Esophagus muscularis mucosa (tissue), 4 donors: ENCODE measurements around the gene SLC7A1. TPM values are rescaled to one million over a fixed set of nuclear protein-coding genes. Genes with fewer than 3 reads are reported as not detected.

ENCODE experiments used
- DNase-seq: peaks from one replicate; pipeline ENCODE4 v3.0.0-alpha.2; 2017; ENCODE audit errors: extremely low spot score
- H3K27ac ChIP-seq, 4 donors: fragments of 200-600 bp; sonication (generic); replicated peaks in 1 of 4; 1 replicate in 3 of 4; 2 replicates in 1 of 4; pipeline ENCODE4 v1.5.1; 2016 to 2019; ENCODE audit warnings: mild to moderate bottlenecking in 1 of 4
- H3K27me3 ChIP-seq, 4 donors: fragments of 200-600 bp; sonication (generic); one replicate each; pipeline versions ENCODE4 v1.5.1 to v1.6.0; 2016 to 2019
- H3K36me3 ChIP-seq, 4 donors: fragments of 200-600 bp; sonication (generic); one replicate each; pipeline ENCODE4 v1.5.1; 2016 to 2019
- H3K4me1 ChIP-seq, 4 donors: fragments of 200-600 bp; sonication (generic); one replicate each; pipeline ENCODE4 v1.5.1; 2016 to 2019
- H3K4me3 ChIP-seq, 4 donors: fragments of 200-600 bp; sonication (generic); 1 replicate in 2 of 4; 2 replicates in 2 of 4; pipeline ENCODE4 v1.5.1; 2016 to 2019; ENCODE audit warnings: mild to moderate bottlenecking in 4 of 4, moderate library complexity in 1 of 4
- H3K9me3 ChIP-seq, 4 donors: fragments of 200-600 bp; sonication (generic); 1 replicate in 3 of 4; 2 replicates in 1 of 4; pipeline ENCODE4 v1.5.1; 2016 to 2019
- EP300 ChIP-seq: sonication (generic); formaldehyde crosslinking; IDR thresholded peaks from one replicate; pipeline ENCODE4 v1.6.1; 2017; ENCODE audit warnings: antibody characterized with exemption
- POLR2A ChIP-seq: fragments of 450-650 bp; IDR thresholded peaks from one replicate; pipeline ENCODE4 v1.6.1; 2017; ENCODE audit warnings: antibody characterized with exemption, moderate library complexity, mild to moderate bottlenecking, low read depth
- POLR2AphosphoS5 ChIP-seq, 2 donors: sonication (generic); formaldehyde crosslinking; IDR thresholded peaks; one replicate each; pipeline ENCODE4 v1.6.1; 2017; ENCODE audit warnings: antibody characterized with exemption in 2 of 2
- WGBS: methylation state at CpG from one replicate; pipeline ENCODE4 v1.1.5; 2018; 5-methylcytosine and 5-hydroxymethylcytosine counted together
- intact Hi-C: fragments of 100-400 bp; cut with DNase I; formaldehyde crosslinking; loops from one replicate; pipeline ENCODE4 v1.15.1; 2023
- total RNA-seq, 4 donors: library from RNA; depleted of rRNA; stranded (reverse); fragments of >200 nt; gene quantifications; one replicate each; pipeline versions ENCODE4 v1.1.0 to v1.2.1, GENCODE V29; 2016
- TF ChIP-seq, protein P1 (sequence below), 3 experiments: fragments of 200-600 bp in 2 of 3; fragments of 450-650 bp in 1 of 3; sonication (generic) in 2 of 3; IDR thresholded peaks; one replicate each; pipeline ENCODE4 v1.5.1; 2017 to 2019; ENCODE audit warnings: antibody characterized with exemption in 3 of 3, mild to moderate bottlenecking in 2 of 3, moderate library complexity in 1 of 3

The SLC7A1 gene
- total RNA-seq, 4 donors from 2014 or later: 15.0 to 28.8 (median 21.6) TPM

DNA sequence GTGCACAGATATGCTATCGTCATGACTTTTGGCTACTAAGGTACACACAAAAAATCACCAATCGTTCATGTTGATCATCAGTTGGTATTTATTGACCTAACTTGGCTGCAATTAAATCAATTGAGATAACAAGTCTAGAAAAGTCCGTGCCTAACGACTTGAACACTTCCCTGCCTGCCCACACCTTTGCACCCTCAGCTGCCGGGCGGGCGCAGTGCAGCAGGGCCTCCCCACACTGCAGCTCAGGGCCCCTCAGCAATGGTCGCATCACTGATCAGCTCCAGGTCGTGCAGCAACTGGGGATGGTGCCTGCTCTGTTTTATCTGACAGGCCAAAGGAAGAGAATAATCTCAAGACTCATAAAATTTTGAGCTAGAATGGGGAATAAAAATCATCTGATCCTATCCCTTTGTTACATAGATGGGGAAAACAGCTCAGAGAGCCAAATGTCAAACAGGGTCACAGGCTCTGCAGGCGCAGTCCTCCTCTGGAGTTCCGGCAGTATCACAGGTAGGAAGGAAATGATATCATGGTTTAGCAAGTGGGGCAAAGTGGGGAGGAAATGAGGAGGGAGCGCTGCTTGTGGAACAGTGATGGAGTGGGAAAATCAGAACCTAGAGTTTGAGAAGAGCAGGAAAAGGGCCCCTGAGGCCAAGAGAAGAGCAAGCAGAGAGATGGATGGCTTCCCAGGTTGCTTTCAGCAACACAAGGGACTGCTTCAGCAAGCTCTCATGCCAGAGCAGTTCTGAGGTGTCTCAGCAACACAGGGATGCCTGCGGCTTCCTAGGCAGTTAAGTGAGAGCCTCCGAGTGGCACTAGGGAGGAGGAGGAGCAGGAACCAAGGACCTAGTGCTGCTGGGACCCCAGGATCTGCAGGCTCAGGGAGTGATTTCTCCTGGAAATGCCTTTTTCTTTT is 57.5 kb downstream of the SLC7A1 start:
- 88% methylated on average over 14 of the region's 14 CpGs for WGBS
- TF ChIP-seq EP300: no peak
- no peak for TF ChIP-seq POLR2AphosphoS5 (IDR thresholded peaks at IDR 0.05)
- TF ChIP-seq, protein P1, sequence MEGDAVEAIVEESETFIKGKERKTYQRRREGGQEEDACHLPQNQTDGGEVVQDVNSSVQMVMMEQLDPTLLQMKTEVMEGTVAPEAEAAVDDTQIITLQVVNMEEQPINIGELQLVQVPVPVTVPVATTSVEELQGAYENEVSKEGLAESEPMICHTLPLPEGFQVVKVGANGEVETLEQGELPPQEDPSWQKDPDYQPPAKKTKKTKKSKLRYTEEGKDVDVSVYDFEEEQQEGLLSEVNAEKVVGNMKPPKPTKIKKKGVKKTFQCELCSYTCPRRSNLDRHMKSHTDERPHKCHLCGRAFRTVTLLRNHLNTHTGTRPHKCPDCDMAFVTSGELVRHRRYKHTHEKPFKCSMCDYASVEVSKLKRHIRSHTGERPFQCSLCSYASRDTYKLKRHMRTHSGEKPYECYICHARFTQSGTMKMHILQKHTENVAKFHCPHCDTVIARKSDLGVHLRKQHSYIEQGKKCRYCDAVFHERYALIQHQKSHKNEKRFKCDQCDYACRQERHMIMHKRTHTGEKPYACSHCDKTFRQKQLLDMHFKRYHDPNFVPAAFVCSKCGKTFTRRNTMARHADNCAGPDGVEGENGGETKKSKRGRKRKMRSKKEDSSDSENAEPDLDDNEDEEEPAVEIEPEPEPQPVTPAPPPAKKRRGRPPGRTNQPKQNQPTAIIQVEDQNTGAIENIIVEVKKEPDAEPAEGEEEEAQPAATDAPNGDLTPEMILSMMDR (IDR thresholded peaks at IDR 0.05): no peak
- no peak for TF ChIP-seq POLR2A
- Histone ChIP-seq H3K4me3 (no peak overlapping the region), H3K4me1 (peaks cover 0 to 16% (median 11%) of the 10 kb centered on the region in 4 donors), H3K27me3 (no peaks in the 10 kb centered on the region), H3K36me3 (peaks cover 0 to 10% (median 4%) of the 10 kb centered on the region in 4 donors), H3K27ac (no peak overlapping the region), H3K9me3 (no peaks in the 10 kb centered on the region)
- intact Hi-C loops: no loop called here
- DNase-seq: no peak

DNA sequence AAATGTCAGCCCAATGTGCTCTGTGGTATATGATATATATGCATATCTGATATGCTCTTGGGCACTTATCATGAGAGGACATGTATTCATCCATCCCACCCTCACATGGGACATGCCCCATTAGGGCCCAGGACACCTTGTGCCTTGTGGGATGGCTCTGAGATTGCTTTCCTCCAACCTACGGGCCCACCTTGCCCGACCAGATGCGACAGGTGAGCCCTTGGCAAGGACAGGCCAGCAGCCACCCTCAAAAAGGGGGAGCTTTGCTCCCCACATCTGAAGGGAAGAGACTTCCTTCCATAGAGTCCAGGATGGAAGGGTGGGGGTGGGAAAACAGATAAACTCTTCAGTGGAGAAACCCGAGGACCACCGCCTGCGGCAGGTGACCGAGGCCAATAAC is 58.6 kb downstream of the SLC7A1 start:
- no peak for TF ChIP-seq EP300
- TF ChIP-seq POLR2A: no peak
- TF ChIP-seq, protein P1 (IDR thresholded peaks at IDR 0.05): no peak
- TF ChIP-seq POLR2AphosphoS5 (IDR thresholded peaks at IDR 0.05): no peak
- 84% methylated on average over 7 of the region's 7 CpGs for WGBS
- Histone ChIP-seq H3K27me3 (no peaks in the 10 kb centered on the region), H3K27ac (no peak overlapping the region), H3K36me3 (peaks cover 0 to 17% (median 4%) of the 10 kb centered on the region in 4 donors), H3K4me1 (peaks cover 0 to 27% (median 23%) of the 10 kb centered on the region in 4 donors), H3K9me3 (no peaks in the 10 kb centered on the region), H3K4me3 (no peak overlapping the region)
- no peak for DNase-seq
- intact Hi-C loops: no loop called here

DNA sequence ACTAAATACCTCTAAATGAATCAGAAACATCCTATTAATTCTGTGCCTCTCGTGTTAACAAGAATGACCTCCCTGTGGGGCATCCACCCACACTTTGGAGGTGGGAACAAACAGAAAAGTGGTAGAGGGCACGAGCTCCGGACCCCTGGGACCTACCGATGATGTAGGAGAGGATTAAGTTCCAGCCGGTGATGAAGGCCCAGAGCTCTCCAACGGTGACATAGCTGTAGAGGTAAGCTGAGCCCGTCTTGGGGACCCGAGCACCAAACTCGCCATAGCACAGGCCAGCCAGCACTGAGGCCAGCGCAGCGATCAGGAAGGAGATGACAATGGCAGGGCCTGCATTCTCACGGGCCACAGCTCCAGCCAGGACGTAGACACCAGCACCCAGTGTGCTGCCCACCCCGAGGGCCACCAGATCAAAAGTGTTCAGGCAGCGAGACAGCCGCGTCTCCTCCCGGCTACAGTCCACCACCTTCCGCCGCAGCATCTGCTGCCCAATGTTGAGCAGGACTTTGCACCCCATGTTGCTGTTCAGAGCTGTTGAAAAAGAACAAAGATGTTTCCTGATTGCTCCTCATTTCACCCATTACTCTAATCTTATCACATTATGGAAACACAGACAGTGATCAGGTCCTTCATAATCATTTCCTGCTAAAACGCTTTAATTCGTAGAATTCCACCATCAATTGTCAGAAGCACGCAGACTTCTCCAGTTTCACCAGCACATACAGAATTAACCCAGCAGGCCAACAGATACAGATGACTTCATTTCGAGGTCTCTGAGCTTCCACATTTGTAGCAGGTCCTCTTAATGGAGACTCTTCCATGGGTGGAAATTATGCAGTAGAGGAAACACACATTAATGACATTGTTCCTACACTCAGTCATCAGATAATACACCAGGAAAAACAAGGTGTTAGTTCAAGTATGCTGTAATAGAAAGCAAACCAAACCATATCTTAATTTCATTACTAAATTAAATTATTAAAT is 59.5 kb downstream of the SLC7A1 start:
- no peaks in the 10 kb centered on the region for H3K27me3 ChIP-seq
- peaks cover 0 to 30% (median 27%) of the 10 kb centered on the region in 4 donors for H3K4me1 ChIP-seq
- intact Hi-C loops: no loop called here
- H3K36me3 ChIP-seq: peaks cover 0 to 25% (median 4%) of the 10 kb centered on the region in 4 donors
- DNase-seq: no peak
- H3K9me3 ChIP-seq: no peaks in the 10 kb centered on the region
- H3K4me3 ChIP-seq: no peak overlapping the region
- 89% methylated on average over 23 of the region's 24 CpGs for WGBS
- H3K27ac ChIP-seq: no peak overlapping the region
- TF ChIP-seq, protein P1 (IDR thresholded peaks at IDR 0.05): no peak
- TF ChIP-seq EP300 (no peak), POLR2A (no peak), POLR2AphosphoS5 (IDR thresholded peaks at IDR 0.05) (no peak)

DNA sequence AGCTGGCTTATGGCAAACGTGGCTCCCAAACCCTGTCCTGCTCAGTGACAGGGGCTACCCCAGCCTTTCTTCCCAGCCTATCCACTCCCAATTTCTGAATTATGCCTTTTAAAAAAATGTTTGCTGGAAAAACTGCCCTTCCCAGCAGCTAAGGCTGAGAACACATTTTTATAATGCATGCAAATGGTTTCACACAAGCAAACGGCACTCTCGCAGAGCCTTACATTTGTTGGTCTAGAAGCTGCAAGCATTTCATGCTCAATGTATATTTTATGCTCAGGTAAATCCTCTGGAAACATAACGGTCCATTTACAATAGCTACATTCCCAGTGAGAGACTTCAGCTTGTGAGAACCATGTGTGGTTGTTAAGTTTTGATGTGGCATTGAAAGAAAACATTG is 61.4 kb downstream of the SLC7A1 start:
- peaks cover 0 to 30% (median 22%) of the 10 kb centered on the region in 4 donors for H3K4me1 ChIP-seq
- WGBS: 93% methylated on average over 4 of the region's 4 CpGs
- no peaks in the 10 kb centered on the region for H3K27me3 ChIP-seq
- intact Hi-C loops: no loop called here
- TF ChIP-seq POLR2A (no peak), EP300 (no peak), POLR2AphosphoS5 (IDR thresholded peaks at IDR 0.05) (no peak)
- TF ChIP-seq, protein P1 (IDR thresholded peaks at IDR 0.05): no peak
- no peaks in the 10 kb centered on the region for H3K9me3 ChIP-seq
- peaks cover 0 to 44% (median 9%) of the 10 kb centered on the region in 4 donors for H3K36me3 ChIP-seq
- no peak overlapping the region for H3K4me3 ChIP-seq
- DNase-seq: no peak
- H3K27ac ChIP-seq: no peak overlapping the region
